ENCODE data around the gene IGFL1. TPM values are rescaled to one million over a fixed set of nuclear protein-coding genes. Genes with fewer than 3 reads are reported as not detected.
A peak's percentile ranks its signal among the peaks of the same experiment; 100 is the strongest.
"Not testable (repeated sequence)": the region's sequence is repeated elsewhere in the genome, so short reads cannot be mapped to it uniquely, and the experiment has no call there.

IGFL1 gene
- total RNA-seq, 8 experiments from 2014 or later = 1.8 TPM; not detected in 7

DNA sequence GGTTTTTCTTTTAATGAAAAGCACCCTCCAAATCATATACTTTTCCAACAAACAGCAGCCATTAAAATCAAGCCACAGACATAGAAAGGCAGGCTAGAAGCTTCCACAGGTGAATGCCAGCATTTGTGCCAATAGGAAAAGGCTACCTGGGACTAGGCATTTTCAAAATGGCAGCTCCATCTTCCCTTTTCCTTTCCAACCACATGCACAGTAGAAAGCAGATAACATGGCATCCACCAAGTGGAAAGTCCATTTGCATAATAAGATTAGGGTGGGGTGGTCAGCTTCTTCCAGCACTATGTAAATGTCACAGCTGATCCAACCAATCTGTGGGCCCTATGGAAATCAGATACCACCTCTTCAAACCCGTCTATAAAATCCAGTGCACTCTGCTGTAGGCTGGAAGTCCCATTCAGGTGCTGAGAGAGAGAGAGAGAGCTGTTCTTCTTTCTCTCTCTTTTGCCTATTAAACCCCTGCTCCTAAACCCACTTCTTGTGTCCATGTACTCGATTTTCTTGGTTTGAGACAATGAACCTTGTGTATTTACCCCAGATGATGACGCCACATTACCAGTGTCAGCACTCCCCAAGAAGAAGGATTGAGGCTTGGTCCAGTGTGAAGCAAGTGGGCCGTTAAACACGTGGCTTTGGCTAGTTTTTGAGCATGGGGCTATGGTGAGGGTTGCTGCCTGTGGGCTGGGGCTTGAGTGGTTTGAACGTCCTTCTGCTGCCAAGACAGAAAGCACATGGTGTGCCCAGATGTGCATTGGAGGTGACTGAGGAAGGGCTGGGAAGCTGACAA, 24.2 kb upstream of the IGFL1 start:
- peak in 2 of 8 experiments; percentile 22 to 47 for ATAC-seq (replicated peaks in 6 of 8)
- H3K4me3 ChIP-seq = no peak overlapping the region
- no peak overlapping the region for H3K27ac ChIP-seq
- no peaks in the 10 kb centered on the region for H3K4me1 ChIP-seq (replicated peaks in 1 of 2)
- in situ Hi-C loops (cut with MboI; ENCODE audit: low pct_unique_long_range_greater_than_20kb in 2 of 9, low sequenced_read_pairs in 9 of 9, unreplicated experiment in 9 of 9) = no loop called here
- 20 to 54% (median 40%) methylated on average over 1 to 5 of the region's 6 CpGs; no CpG with 5 or more reads in 5 of the 10 experiments for WGBS, 10 experiments

DNA sequence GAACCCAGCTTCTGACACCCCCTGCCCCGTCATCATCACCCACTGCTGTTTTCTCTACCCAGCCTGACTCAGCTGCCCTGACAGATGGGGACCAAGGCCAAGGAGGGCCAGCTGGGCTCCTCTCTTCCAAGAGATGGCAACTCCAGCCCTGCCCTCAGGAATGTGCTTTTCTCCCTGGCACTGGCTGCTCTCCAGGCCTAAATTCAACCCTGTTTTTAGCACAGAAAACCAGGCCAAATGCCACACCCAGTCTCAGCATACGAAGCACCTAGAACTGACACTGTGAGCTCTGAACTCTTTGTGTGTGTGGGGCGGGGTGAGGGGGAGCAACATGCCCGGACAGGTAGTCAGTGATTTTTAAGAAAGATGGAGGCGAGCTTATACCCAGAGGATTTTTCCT, 23.4 kb upstream of the IGFL1 start:
- Histone ChIP-seq H3K4me3 (no peak overlapping the region), H3K4me1 (replicated peaks in 1 of 2) (no peaks in the 10 kb centered on the region), H3K27ac (no peak overlapping the region)
- in situ Hi-C loops (cut with MboI; ENCODE audit: low pct_unique_long_range_greater_than_20kb in 2 of 9, low sequenced_read_pairs in 9 of 9, unreplicated experiment in 9 of 9) = no loop called here
- 0 to 85% (median 51%) methylated on average over 1 to 5 of the region's 5 CpGs; no CpG with 5 or more reads in 4 of the 10 experiments for WGBS, 10 experiments
- ATAC-seq (replicated peaks in 6 of 8) = no peak

DNA sequence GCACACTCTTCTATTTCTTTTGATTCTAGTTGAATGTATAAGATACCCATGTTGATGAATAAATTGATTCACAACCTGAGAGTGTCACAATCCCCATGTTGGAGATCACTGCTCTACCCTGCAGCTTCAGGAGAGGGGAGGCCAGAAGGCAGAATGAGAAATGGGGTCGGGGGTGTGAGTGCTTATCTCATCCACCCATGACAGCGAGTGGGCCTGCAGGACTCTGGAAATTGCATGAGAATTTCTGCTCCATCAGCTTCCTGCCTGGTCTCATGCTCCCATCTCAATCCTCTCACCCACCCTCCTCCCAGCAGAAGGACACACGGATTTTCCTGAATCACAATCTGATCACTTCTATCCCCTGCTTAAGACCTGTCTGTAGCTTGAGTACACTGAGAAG, 22.9 kb upstream of the IGFL1 start:
- Histone ChIP-seq H3K4me1 (replicated peaks in 1 of 2) (no peaks in the 10 kb centered on the region), H3K27ac (no peak overlapping the region), H3K4me3 (no peak overlapping the region)
- ATAC-seq (replicated peaks in 6 of 8) = peak in 1 of 8 experiments; percentile 65
- 17 to 55% (median 39%) methylated on average over 1 to 3 of the region's 3 CpGs; no CpG with 5 or more reads in 7 of the 10 experiments for WGBS, 10 experiments
- in situ Hi-C loops (cut with MboI; ENCODE audit: low pct_unique_long_range_greater_than_20kb in 2 of 9, low sequenced_read_pairs in 9 of 9, unreplicated experiment in 9 of 9) = no loop called here

DNA sequence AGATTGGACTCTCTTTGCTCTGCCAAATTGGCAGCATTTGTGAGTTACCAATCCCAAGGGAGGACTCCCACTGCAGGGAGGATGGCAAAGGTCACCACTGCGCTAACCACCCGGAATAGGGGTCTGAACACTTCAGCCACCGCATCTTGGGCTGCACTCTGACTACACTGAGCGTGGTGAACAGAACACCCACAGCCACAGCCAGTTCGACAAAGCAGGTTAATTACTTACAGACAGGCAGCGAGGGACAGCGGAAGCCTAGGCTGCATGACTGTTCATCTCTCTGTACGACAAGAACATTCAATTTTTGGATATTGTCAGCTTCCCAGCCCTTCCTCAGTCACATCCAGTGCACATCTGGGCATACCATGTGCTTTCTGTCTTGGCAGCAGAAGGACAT, 21.7 kb upstream of the IGFL1 start:
- in situ Hi-C loops (cut with MboI; ENCODE audit: low pct_unique_long_range_greater_than_20kb in 2 of 9, low sequenced_read_pairs in 9 of 9, unreplicated experiment in 9 of 9) = not testable (repeated sequence)

DNA sequence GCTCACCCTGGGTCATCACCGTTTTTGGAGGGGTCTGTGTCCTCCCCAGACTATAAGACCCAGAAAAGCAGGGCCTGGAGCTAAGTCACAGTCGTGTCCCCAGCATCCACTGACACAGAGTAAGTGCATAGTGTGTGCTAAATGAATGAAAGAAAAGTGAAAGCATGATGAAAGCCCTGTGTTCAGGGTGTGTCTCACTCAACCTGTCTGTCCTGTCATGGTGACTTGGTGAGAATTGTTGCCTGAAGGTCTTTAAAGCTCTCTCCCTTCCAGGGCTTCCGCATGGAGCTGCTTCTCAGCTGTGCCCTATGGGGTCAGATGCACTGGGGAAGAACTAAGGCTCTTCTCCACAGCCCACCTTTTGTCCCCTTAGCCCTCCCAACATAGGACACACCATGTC, 20.5 kb upstream of the IGFL1 start:
- Histone ChIP-seq H3K27ac (no peak overlapping the region), H3K4me3 (no peak overlapping the region), H3K4me1 (replicated peaks in 1 of 2) (no peaks in the 10 kb centered on the region)
- peak in 2 of 8 experiments; percentile 4 to 20 for ATAC-seq (replicated peaks in 6 of 8)
- in situ Hi-C loops (cut with MboI; ENCODE audit: low pct_unique_long_range_greater_than_20kb in 2 of 9, low sequenced_read_pairs in 9 of 9, unreplicated experiment in 9 of 9) = no loop called here
- 0 to 33% (median 8%) methylated on average over 1 to 2 of the region's 3 CpGs; no CpG with 5 or more reads in 5 of the 10 experiments for WGBS, 10 experiments

More for the DNA sequence above, 21.7 kb upstream of the IGFL1 start:
- WGBS, 10 experiments = no CpG with 5 or more reads among the region's 8 CpGs
- not testable (repeated sequence) for H3K4me3 ChIP-seq; H3K4me1 ChIP-seq (replicated peaks in 1 of 2); H3K27ac ChIP-seq
- peak in 5 of 8 experiments; percentile 43 to 65 (median 56) for ATAC-seq (replicated peaks in 6 of 8)

DNA sequence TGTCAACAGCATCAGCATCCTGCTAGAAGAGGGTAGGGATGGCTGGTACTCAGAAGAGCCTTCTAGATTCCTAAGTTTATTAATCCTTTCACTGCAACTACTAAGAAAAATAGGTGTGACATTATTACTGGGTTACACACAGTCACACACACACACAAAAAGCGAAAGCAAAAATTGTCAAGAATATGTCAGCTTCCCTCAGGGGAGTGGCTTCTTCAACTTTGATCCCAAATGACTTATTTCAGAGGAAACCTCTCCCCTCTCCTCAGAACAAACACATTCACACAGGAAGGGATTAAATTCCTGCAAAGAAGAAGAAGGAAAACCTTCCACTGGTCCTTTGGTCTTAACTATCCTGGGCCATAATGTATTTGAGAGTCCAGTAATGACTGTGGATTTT, 20.1 kb upstream of the IGFL1 start:
- in situ Hi-C loops (cut with MboI; ENCODE audit: low pct_unique_long_range_greater_than_20kb in 2 of 9, low sequenced_read_pairs in 9 of 9, unreplicated experiment in 9 of 9) = no loop called here
- no peaks in the 10 kb centered on the region for H3K4me1 ChIP-seq (replicated peaks in 1 of 2)
- WGBS, 10 experiments = 0 to 100% (median 17%) methylated on average over 1 of the region's 1 CpG; no CpG with 5 or more reads in 5 of the 10 experiments

DNA sequence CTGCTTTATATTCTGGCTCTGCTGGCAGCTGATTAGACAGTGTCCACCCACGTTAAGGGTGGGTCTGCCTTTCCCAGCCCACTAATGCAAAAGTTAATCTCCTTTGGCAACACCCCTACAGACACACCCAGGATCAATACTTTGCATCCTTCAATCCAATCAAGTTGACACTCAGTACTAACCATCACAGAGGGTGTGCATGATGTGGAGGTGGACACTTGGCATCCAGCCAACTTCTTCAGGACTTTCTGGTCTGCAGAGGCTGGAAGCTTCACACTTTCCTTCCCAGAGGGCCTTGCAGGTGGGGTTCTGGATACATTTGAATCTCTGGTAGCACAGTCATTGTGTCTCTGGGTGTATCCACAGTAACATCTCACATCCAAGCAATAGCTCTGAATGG, 18.9 kb upstream of the IGFL1 start:
- WGBS, 10 experiments = 0 to 20% (median 0%) methylated on average over 1 of the region's 1 CpG; no CpG with 5 or more reads in 7 of the 10 experiments
- H3K27ac ChIP-seq = no peak overlapping the region
- H3K4me1 ChIP-seq (replicated peaks in 1 of 2) = no peaks in the 10 kb centered on the region
- peak in 3 of 8 experiments; percentile 53 to 89 (median 75) for ATAC-seq (replicated peaks in 6 of 8)
- in situ Hi-C loops (cut with MboI; ENCODE audit: low pct_unique_long_range_greater_than_20kb in 2 of 9, low sequenced_read_pairs in 9 of 9, unreplicated experiment in 9 of 9) = no loop called here
- H3K4me3 ChIP-seq = no peak overlapping the region

More for the DNA sequence above, 20.1 kb upstream of the IGFL1 start:
- Histone ChIP-seq H3K4me3 (no peak overlapping the region), H3K27ac (no peak overlapping the region)
- no peak for ATAC-seq (replicated peaks in 6 of 8)

DNA sequence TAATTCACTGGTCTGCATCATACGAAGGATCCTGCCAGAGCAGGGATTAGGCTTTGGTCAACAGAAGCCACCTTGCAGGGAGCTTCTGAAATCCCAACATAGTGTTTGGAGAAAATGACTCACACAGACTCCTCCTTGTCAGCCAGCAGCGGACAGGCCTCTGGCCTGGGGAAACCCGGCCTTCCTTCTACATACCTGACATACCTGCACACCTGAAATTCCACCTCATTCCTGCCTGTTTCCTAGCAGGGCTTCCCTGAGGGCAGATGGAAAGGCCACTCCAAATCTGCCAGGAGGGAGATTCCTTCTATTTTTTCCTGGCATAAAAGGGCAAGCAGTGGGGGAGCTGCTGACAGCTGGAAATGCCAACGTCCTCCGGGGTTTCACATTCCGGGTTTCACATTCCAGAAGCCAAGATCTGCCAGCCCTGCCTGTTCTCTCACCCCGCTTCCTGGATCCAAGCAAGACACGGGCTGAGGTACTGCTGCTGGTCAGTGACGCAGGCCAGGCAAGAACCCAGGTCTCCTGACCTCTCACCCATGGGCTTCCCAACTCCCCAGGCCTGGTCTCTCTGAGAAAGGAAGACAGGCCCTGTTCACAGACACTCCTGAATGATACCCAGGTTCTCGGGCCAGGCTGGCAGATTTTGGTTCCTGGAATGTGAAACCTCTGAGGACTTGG, 18.2 kb upstream of the IGFL1 start:
- no peak overlapping the region for H3K27ac ChIP-seq
- 25 to 80% (median 60%) methylated on average over 1 to 6 of the region's 10 CpGs; no CpG with 5 or more reads in 2 of the 10 experiments for WGBS, 10 experiments
- ATAC-seq (replicated peaks in 6 of 8) = peak in 3 of 8 experiments; percentile 10 to 33 (median 32)

DNA sequence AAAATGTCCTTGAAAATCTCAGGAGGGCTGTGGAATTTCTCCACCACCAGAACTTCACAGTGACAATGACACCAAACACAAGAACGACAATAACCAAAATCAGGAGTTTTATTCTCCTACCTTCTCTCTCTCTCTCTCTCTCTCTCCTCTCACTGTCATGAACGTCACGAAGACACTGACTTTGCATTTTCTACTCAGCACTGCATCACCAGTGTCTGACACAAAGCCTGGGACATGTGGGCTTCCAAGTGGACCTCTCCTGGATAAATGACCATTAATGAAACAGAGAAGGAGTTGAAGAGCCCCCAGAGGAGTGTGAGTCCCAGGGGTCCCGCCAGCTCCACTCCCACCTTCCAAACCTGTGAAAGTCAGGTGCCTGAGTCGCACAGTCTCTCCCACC, 16.9 kb upstream of the IGFL1 start:
- WGBS, 10 experiments = 20 to 80% (median 67%) methylated on average over 1 to 5 of the region's 5 CpGs; no CpG with 5 or more reads in 4 of the 10 experiments
- H3K27ac ChIP-seq; H3K4me1 ChIP-seq (replicated peaks in 1 of 2); in situ Hi-C loops (cut with MboI; ENCODE audit: low pct_unique_long_range_greater_than_20kb in 2 of 9, low sequenced_read_pairs in 9 of 9, unreplicated experiment in 9 of 9); ATAC-seq (replicated peaks in 6 of 8); H3K4me3 ChIP-seq: not testable (repeated sequence)

More for the DNA sequence above, 18.2 kb upstream of the IGFL1 start:
- no peak overlapping the region for H3K4me3 ChIP-seq
- no peaks in the 10 kb centered on the region for H3K4me1 ChIP-seq (replicated peaks in 1 of 2)
- in situ Hi-C loops (cut with MboI; ENCODE audit: low pct_unique_long_range_greater_than_20kb in 2 of 9, low sequenced_read_pairs in 9 of 9, unreplicated experiment in 9 of 9) = no loop called here

DNA sequence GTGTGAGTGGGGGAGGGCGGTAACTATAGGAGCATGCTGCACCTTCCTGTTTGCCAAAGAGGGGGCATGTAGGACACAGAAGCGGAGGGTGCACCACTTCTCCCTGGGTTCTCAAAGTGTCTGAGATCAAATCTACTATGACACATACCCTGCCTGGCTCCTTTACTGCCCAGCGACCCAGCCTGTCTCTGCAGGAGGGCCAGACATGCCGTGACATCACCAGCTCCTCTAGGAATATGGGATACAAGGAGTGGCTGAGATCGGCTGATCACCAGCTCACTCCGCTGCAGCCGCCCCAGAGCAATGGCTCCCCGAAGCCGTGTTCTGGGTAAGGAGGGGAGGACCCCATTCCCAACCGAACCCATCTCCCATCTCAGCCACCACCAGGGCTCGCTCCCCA, 16.4 kb upstream of the IGFL1 start:
- H3K4me3 ChIP-seq = no peak overlapping the region
- in situ Hi-C loops (cut with MboI; ENCODE audit: low pct_unique_long_range_greater_than_20kb in 2 of 9, low sequenced_read_pairs in 9 of 9, unreplicated experiment in 9 of 9) = no loop called here
- H3K4me1 ChIP-seq (replicated peaks in 1 of 2) = no peaks in the 10 kb centered on the region
- no peak overlapping the region for H3K27ac ChIP-seq
- WGBS, 10 experiments = 0 to 92% (median 62%) methylated on average over 1 to 3 of the region's 11 CpGs; no CpG with 5 or more reads in 5 of the 10 experiments
- peak in 2 of 8 experiments; percentile 69 to 81 for ATAC-seq (replicated peaks in 6 of 8)

DNA sequence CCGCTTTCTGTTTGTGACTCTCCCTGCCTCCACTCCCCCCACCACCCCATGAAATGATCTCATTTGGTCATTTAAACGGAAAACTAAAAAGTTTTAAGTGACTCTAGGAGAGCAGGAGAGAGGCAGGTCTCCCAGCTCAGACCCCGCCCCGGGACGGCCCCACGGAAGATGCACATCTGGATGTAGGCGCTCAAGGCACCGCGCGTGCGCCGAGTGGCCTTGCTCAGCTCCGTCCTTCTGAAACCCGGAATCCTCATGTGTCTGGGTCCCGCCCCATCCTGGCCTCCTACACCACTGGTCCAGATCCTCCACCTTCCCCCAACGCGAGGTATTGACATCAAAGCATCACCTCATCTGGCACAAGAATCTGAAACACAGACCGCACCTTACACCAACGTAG, 15.7 kb upstream of the IGFL1 start:
- ATAC-seq (replicated peaks in 6 of 8) = no peak
- in situ Hi-C loops (cut with MboI; ENCODE audit: low pct_unique_long_range_greater_than_20kb in 2 of 9, low sequenced_read_pairs in 9 of 9, unreplicated experiment in 9 of 9) = no loop called here

DNA sequence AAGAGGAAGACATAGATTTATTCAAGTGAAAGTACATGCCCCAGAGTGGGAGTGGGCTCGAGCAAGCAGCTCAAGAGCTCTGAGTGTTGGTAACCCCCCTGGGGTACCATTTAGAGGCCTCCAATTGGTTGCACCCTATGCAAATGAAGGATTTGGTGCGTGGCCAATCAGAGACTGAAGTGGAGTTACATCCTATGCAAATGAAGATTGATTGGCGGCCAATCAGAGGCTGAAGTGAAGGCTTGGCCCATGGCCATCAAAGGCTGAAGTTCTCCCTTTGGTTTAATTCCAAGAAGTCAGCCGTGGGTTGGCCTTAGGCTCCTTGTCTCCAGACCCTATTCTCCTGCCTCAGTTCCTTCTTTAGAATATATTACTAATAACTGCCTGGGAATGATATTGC, 12.9 kb upstream of the IGFL1 start:
- 0 to 67% (median 27%) methylated on average over 1 to 4 of the region's 4 CpGs; no CpG with 5 or more reads in 3 of the 10 experiments for WGBS, 10 experiments
- H3K4me3 ChIP-seq = no peak overlapping the region
- H3K27ac ChIP-seq = no peak overlapping the region
- in situ Hi-C loops (cut with MboI; ENCODE audit: low pct_unique_long_range_greater_than_20kb in 2 of 9, low sequenced_read_pairs in 9 of 9, unreplicated experiment in 9 of 9) = no loop called here
- H3K4me1 ChIP-seq (replicated peaks in 1 of 2) = no peaks in the 10 kb centered on the region
- no peak for ATAC-seq (replicated peaks in 6 of 8)

More for the DNA sequence above, 15.7 kb upstream of the IGFL1 start:
- 46 to 68% (median 67%) methylated on average over 3 to 8 of the region's 19 CpGs; no CpG with 5 or more reads in 7 of the 10 experiments for WGBS, 10 experiments
- H3K27ac ChIP-seq = no peak overlapping the region
- H3K4me3 ChIP-seq = no peak overlapping the region
- no peaks in the 10 kb centered on the region for H3K4me1 ChIP-seq (replicated peaks in 1 of 2)

DNA sequence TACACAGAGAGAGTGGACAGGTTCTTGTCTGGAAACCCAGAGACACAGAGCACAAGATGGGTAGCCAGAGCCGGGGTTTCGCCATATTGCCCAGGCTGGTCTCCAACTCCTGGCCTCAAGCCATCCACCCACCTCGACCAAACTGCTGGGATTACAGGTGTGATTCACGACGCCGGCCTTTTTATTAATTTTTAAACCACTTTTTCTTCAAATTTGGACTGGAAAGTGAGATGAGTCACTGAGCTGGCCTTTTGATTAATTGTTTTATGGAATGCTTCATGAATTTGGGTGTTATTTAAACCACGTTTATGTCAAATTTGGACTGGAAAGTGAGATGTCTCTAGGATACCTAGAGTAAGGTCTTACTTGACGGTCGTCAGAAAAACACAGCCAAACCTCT, 12.1 kb upstream of the IGFL1 start:
- no peak for ATAC-seq (replicated peaks in 6 of 8)
- Histone ChIP-seq H3K27ac (no peak overlapping the region), H3K4me3 (no peak overlapping the region), H3K4me1 (replicated peaks in 1 of 2) (no peaks in the 10 kb centered on the region)
- 55 to 100% (median 73%) methylated on average over 1 to 9 of the region's 9 CpGs for WGBS, 10 experiments
- in situ Hi-C loops (cut with MboI; ENCODE audit: low pct_unique_long_range_greater_than_20kb in 2 of 9, low sequenced_read_pairs in 9 of 9, unreplicated experiment in 9 of 9) = no loop called here

All from motor neuron (in vitro differentiated cells).